HL-60/S4 treated with retinoic acid at 250 ng/mL for 4 days and 3 days (cell line): Measurements from ENCODE around the gene MT1H.
"Not testable (repeated sequence)": the region's sequence is repeated elsewhere in the genome, so short reads cannot be mapped to it uniquely, and the experiment has no call there.

Source experiments
- in situ Hi-C: fragments of 300-500 bp; cut with MboI; formaldehyde crosslinking; loops from 2 replicates; pipeline ENCODE4 v1.7.0; 2022; ENCODE audit warnings: low sequenced_read_pairs

The MT1H gene

DNA sequence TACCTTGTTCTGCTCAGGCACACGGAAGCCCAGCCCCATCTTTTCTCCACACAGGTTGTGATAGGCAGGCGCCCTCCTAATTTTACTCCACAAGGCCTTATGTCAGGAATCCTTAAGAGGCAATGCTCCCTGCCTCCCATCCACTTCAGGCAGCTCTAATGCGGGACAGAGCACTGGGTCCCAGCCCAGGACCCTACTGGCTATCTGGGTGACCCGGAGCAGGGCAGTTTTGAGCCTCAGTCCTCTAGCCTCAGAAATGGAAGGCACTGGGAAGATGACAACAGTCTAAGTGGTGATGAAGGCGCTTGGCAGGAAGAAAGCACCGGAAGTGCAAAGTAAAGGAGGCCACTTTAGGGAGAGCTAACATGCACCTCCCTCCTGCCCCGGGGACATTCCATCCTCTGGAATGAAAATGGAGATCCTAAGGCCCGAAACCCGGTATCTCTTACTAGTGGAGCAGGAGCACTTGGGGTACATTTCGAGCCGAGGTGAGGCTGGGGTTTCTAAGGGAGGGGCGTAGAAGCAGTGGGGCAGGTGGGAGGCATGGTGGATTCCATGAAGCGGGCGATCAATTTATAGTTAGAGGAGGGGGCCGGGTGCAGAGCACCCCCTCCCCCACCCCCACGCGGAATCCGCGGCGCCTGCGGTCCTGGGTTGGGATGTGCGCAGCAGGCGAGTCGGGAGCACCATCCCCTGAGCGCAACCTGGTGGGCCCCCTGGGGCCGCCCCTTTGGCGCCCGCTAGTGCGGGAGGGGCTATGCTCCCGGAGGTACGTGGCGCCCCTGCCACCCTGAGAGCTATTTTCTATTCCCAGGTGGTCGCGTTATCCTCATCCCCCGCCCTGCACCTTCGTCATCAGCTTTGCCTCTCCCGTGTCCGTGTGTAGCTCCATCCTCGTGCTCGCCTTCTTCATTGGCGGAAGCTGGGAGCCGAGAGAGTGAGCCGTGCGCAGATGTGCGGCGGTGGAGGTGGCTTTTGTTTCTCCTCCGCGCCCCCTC, 7.0 kb upstream of the MT1H start:
- in situ Hi-C loops: no loop called here

- in situ Hi-C loops: no loop called here
Observed at GRCh38 chr16:56664506-56664905, 5.1 kb upstream of the MT1H start.

DNA sequence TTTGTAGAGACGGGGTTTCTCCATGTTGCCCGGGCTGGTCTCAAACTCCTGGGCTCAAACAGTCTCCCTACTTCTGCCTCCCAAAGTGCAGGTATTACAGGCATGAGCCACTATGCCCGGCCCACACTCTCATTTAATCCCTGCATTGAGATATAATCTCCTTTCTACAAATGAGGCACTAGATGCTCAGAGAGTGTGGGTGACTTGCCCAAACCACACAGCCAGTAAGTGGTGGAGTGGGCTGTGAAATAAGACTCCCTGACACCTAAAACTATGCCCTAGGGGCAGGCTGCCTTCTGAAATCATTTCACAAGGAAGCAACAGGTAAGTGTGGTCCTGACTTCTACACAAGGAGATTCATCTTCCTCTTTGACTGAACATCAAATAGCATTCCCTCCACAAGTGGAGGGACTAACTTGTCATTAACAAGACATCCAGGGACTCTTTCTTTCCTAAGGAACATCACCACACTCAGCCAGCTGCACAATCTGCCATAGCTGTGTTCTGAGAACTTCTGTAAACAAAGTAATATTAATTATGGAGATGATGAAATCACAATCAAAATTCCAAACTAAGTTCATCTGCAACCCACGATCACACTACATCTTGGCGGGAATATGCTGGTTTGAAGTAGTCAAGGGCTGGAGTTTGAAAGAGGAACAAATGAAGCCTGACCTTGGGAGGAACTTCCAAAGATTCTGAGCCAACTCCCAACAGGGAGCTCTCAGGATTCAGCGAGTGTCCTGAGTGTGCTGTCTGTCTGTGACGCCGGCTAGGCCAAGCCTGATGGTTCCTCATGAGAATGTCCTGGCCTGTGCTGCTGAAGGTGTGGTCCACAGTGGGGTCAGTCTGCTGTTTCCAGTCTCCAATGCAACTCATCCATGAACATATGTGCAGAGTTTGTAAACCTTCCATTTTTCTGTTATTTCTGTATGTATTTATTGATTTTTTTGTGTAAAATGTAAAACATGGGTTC, 4.0 kb upstream of the MT1H start:
- in situ Hi-C loops: not testable (repeated sequence)

DNA sequence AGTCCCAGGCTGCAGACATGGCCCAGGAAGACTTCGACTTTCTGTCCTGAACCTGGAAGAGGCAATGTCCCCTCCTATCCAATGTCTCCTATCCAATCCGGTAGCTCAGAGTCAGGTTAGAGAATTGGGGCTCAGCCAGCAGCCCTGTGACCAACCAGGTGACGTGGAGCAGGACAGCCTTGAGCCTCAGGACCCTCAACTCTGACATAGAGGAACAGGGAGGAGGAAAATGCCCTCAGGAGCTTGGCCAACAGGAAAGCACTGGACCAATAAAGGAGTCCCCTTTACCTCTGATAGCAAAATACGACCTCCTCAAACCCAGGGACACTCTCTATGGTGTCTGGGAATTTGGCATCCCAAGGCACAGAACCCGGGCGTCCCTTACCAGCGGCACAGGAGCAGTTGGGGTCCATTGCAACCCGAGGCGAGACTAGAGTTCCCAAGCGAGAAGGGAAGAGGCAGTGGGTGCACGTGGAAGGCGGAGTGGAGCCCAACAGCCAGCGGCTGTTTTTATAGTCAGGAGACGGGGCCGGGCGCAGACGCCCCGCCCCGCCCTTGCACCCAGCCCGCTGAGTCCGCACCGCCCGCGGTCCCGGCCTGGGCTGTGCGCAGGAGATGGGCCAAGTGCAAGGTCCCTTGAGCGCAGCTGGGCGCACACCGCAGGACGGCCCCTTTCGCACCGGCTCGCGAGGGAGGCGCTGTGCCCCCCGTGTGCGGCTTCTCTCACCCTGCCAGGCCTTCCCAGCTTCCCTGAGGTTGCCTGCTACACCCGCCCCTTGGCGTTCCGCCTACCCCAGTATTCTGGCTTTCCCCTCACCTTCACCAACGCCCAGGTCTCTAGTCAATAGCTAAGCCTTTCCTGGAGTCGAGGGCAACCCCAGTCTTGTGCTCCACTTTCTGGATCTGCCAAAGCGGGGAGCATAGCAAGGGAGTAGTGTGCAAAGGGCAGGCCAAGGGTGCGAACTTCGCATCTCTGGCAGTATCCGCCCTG, 1.7 kb upstream of the MT1H start, which contains the start of gene MT1G:
MT1G (minus strand) TSS at position 485 of the 991 bp plus-strand sequence; CDS start at position 413, 72 bp downstream.
- in situ Hi-C loops: no loop called here

- in situ Hi-C loops: no loop called here
Observed at GRCh38 chr16:56669840-56670619, 416 bp downstream of the MT1H start.

DNA sequence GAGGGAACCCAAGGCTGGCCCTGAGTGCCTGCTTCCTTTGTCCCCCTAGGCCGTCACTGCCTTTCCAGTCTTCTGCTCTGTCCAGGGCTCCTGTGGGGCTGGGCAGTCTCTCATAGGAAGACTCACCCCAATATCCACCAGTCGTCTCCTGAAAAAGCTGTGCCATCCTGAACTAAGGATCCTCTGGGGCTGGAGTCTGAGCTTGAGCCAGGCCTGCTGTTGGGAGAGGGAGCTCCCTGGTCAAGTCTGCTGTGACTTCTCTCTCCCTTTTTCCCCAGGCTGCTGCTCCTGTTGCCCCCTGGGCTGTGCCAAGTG, 963 bp downstream of the MT1H start:
- in situ Hi-C loops: no loop called here

- in situ Hi-C loops: not testable (repeated sequence)
Observed at GRCh38 chr16:56671691-56672090, 2.1 kb downstream of the MT1H start.

- in situ Hi-C loops: not testable (repeated sequence)
Observed at GRCh38 chr16:56672171-56672570, 2.6 kb downstream of the MT1H start.

GRCh38 chr16:56672761-56673536, 3.3 kb downstream of the MT1H start:
- in situ Hi-C loops: no loop called here

GRCh38 chr16:56673921-56674320, 4.3 kb downstream of the MT1H start:
- in situ Hi-C loops: no loop called here

- in situ Hi-C loops: not testable (repeated sequence)
Observed at GRCh38 chr16:56674570-56674969, 5.0 kb downstream of the MT1H start.

- in situ Hi-C loops: no loop called here
Observed at GRCh38 chr16:56675685-56676210, 6.1 kb downstream of the MT1H start.

DNA sequence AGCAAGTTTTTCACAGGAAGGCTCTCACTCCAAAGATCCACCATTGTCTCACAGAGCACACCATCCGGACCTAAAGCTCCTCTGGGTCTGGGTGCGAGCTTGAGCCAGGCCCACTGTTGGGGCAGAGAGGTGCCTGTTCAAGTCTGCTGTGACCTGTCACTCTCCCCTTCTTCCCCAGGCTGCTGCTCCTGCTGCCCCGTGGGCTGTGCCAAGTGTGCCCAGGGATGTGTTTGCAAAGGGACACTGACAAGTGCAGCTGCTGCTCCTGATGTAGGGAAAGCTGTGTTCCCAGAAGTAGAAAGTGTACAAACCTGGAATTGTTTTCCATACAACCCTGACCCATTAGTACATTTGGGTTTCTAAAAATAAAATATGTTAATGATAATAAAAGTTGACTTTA, 7.9 kb downstream of the MT1H start:
- in situ Hi-C loops: no loop called here

DNA sequence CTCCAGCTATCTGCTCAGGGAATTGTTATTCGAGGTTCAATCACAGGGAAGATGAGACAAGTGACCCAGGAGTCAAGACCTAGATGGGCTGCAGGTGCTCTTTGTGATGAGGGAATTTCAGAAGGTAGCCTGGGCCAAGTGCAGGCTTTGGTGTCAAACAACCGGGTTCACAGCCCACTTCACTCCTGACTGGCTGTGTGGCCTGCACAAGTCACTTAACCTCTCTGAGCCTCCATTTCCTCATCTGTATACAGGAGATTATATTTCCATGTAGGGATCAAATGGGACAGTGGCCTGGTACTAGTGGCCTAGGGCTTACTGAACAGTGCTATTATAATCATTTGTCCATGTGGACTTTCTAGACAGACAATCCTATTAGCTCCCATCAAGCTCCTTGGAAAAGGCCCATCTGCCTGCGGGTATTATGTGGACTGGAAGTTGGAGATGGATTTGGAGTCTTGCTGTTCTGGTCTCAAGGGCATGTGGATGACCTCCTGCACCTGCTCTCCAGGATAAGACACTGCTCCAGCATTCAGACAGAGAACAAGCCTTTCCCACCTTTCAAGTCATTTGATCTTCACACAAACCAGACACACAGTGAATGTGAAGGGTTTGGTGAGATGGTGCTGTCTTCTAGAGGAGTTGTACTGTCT, 9.6 kb downstream of the MT1H start:
- in situ Hi-C loops: no loop called here

DNA sequence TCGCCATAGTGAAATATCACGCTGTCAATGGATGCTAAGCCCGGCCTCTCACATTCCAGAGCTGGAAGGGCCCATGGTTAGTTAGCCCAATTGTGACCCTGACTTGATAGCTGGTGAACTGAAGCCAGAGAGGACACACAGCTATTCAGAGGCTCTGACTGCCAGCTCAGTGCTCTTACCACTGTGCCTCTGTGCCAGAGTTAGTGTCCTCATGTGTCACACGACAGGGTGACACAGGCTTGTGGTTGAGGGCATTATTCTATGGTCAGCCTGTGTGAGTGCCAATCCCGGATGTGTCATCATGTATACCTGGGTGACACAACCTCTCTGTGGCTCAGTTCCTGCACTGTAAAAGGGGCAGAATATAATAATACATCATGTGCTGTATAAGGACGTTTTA, 10.2 kb downstream of the MT1H start:
- in situ Hi-C loops: no loop called here

- in situ Hi-C loops: no loop called here
Observed at GRCh38 chr16:56681939-56682702, 12.5 kb downstream of the MT1H start, which contains the start of gene MT1X. TSS of gene MT1X (plus strand) at chr16:56682470. CDS start at chr16:56682541, 71 bp downstream.
